ENCODE data around the gene CYP27A1.

The CYP27A1 gene

GRCh38 chr2:218806346-218806978 is 24.5 kb downstream of the CYP27A1 start:
- peak; percentile 47 for DNase-seq (ENCODE audit: extremely low read depth, insufficient read length)
- H3K4me3 ChIP-seq (replicated peaks; ENCODE audit: low read depth, low read length), result no peak overlapping the region
- H3K27me3 ChIP-seq (replicated peaks; ENCODE audit: control insufficient read depth, insufficient read depth, low read length), result no peaks in the 10 kb centered on the region
- H3K36me3 ChIP-seq (ENCODE audit: control insufficient read depth, insufficient read depth, low read length), result no peaks in the 10 kb centered on the region
- no peak for TF ChIP-seq CTCF (IDR thresholded peaks at IDR 0.05; ENCODE audit: insufficient read depth, low read length, poor library complexity, severe bottlenecking)

- H3K4me3 ChIP-seq (replicated peaks; ENCODE audit: low read depth, low read length), result no peak overlapping the region
- H3K36me3 ChIP-seq (ENCODE audit: control insufficient read depth, insufficient read depth, low read length), result no peaks in the 10 kb centered on the region
- no peaks in the 10 kb centered on the region; the same call in 1 of the 2 replicates for H3K27me3 ChIP-seq (replicated peaks; ENCODE audit: control insufficient read depth, insufficient read depth, low read length)
- no peak for TF ChIP-seq CTCF (IDR thresholded peaks at IDR 0.05; ENCODE audit: insufficient read depth, low read length, poor library complexity, severe bottlenecking)
- DNase-seq (ENCODE audit: extremely low read depth, insufficient read length), result no peak
Measured at GRCh38 chr2:218807626-218808025, 25.7 kb downstream of the CYP27A1 start.

GRCh38 chr2:218809515-218809914 is 27.6 kb downstream of the CYP27A1 start:
- no peaks in the 10 kb centered on the region for H3K36me3 ChIP-seq (ENCODE audit: control insufficient read depth, insufficient read depth, low read length)
- H3K4me3 ChIP-seq (replicated peaks; ENCODE audit: low read depth, low read length), result no peak overlapping the region
- DNase-seq (ENCODE audit: extremely low read depth, insufficient read length), result no peak
- no peaks in the 10 kb centered on the region; the same call in 1 of the 2 replicates for H3K27me3 ChIP-seq (replicated peaks; ENCODE audit: control insufficient read depth, insufficient read depth, low read length)
- TF ChIP-seq CTCF (IDR thresholded peaks at IDR 0.05; ENCODE audit: insufficient read depth, low read length, poor library complexity, severe bottlenecking), result no peak

- TF ChIP-seq CTCF (IDR thresholded peaks at IDR 0.05; ENCODE audit: insufficient read depth, low read length, poor library complexity, severe bottlenecking), result no peak
- Histone ChIP-seq H3K27me3 (replicated peaks; ENCODE audit: control insufficient read depth, insufficient read depth, low read length) (no peaks in the 10 kb centered on the region; the same call in 1 of the 2 replicates), H3K36me3 (ENCODE audit: control insufficient read depth, insufficient read depth, low read length) (no peaks in the 10 kb centered on the region), H3K4me3 (replicated peaks; ENCODE audit: low read depth, low read length) (no peak overlapping the region)
- no peak for DNase-seq (ENCODE audit: extremely low read depth, insufficient read length)
Measured at GRCh38 chr2:218810256-218810655, 28.3 kb downstream of the CYP27A1 start.

- no peak for DNase-seq (ENCODE audit: extremely low read depth, insufficient read length)
- Histone ChIP-seq H3K36me3 (ENCODE audit: control insufficient read depth, insufficient read depth, low read length) (no peaks in the 10 kb centered on the region), H3K4me3 (replicated peaks; ENCODE audit: low read depth, low read length) (no peak overlapping the region), H3K27me3 (replicated peaks; ENCODE audit: control insufficient read depth, insufficient read depth, low read length) (no peaks in the 10 kb centered on the region; the same call in 1 of the 2 replicates)
- TF ChIP-seq CTCF (IDR thresholded peaks at IDR 0.05; ENCODE audit: insufficient read depth, low read length, poor library complexity, severe bottlenecking), result no peak
Measured at GRCh38 chr2:218811382-218811781, 29.4 kb downstream of the CYP27A1 start.
